Inflammatory macrophage (primary cell): ENCODE measurements around the gene ZNRD2.

Source experiments
- DNase-seq, 2 donors: peaks; one replicate each; pipeline ENCODE4 v3.0.0-alpha.2; 2020 to 2022

Gene ZNRD2

GRCh38 chr11:65611028-65611757 lies 40.9 kb downstream of the ZNRD2 start:
- peak; percentile 81 to 88 for DNase-seq

GRCh38 chr11:65611758-65612603 lies 41.7 kb downstream of the ZNRD2 start:
- DNase-seq = no peak

GRCh38 chr11:65612691-65613090 lies 42.4 kb downstream of the ZNRD2 start:
- no peak for DNase-seq

- DNase-seq = no peak
Measured at GRCh38 chr11:65613091-65613928, 43.0 kb downstream of the ZNRD2 start.

- peak; percentile 100 for DNase-seq
Measured at GRCh38 chr11:65615229-65615949, 45.1 kb downstream of the ZNRD2 start, which contains the start of gene PCNX3. Gene PCNX3 (plus strand): TSS chr11:65615776. CDS start chr11:65616312, 536 bp downstream.

GRCh38 chr11:65615950-65616574 lies 45.8 kb downstream of the ZNRD2 start:
- peak in 1 of 2 donors; percentile 17 for DNase-seq

- no peak for DNase-seq
Measured at GRCh38 chr11:65616575-65617001, 46.3 kb downstream of the ZNRD2 start.

GRCh38 chr11:65617136-65617850 lies 47.0 kb downstream of the ZNRD2 start:
- no peak for DNase-seq

- no peak for DNase-seq
Measured at GRCh38 chr11:65617990-65618751, 47.9 kb downstream of the ZNRD2 start.

GRCh38 chr11:65618763-65619162 lies 48.5 kb downstream of the ZNRD2 start:
- DNase-seq = no peak

GRCh38 chr11:65619281-65619928 lies 49.1 kb downstream of the ZNRD2 start:
- DNase-seq = no peak

GRCh38 chr11:65620666-65621065 lies 50.4 kb downstream of the ZNRD2 start:
- no peak for DNase-seq

GRCh38 chr11:65621460-65621859 lies 51.2 kb downstream of the ZNRD2 start:
- no peak for DNase-seq
